IMR-90 (cell line): ENCODE results near the gene TOP2A. TPM values are rescaled to one million over a fixed set of nuclear protein-coding genes. Genes with fewer than 3 reads are reported as not detected.

Experiments used
- ATAC-seq: fragments of 200-7000 bp; cut with Tn5 transposase; 2 replicates; pipeline ENCODE4 v1.9.1; 2020; ENCODE audit warnings: low read depth, mild to moderate bottlenecking, moderate library complexity
- BruUV-seq: library from RNA; stranded (reverse); fragments of 400-500 nt; replicated peaks from 2 replicates; lab custom pipeline; 2021; lab: Mats Ljungman, UMichigan
- CTCF ChIA-PET: fragments of 300-600 bp; formaldehyde crosslinking; extraction: SDS; loops from one replicate; lab custom pipeline; 2021; ENCODE audit warnings: antibody characterized with exemption; lab: Yijun Ruan, JAX
- POLR2A ChIA-PET: fragments of 300-600 bp; sonication (Branson Sonifier 250); formaldehyde crosslinking; loops from one replicate; lab custom pipeline; 2022; ENCODE audit warnings: antibody characterized with exemption; ENCODE audit not compliant: unreplicated experiment; lab: Charles Lee
- DNase-seq: peaks from one replicate; pipeline ENCODE4 v3.0.0; 2013
- H2AFZ ChIP-seq: replicated peaks from 2 replicates; pipeline ENCODE3; 2013; ENCODE audit warnings: low read length, mild to moderate bottlenecking; ENCODE audit not compliant: poor library complexity
- H2AK5ac ChIP-seq: 2 replicates; pipeline ENCODE4 v1.6.1; 2013; ENCODE audit warnings: low read depth, low read length, inconsistent platforms
- H2AK9ac ChIP-seq: replicated peaks from 2 replicates; pipeline ENCODE3; 2013; ENCODE audit warnings: mild to moderate bottlenecking, low read depth, low read length, moderate library complexity; ENCODE audit not compliant: poor library complexity
- H2BK120ac ChIP-seq: 2 replicates; pipeline ENCODE4 v1.6.1; 2013; ENCODE audit warnings: low read depth, low read length, inconsistent platforms
- H2BK15ac ChIP-seq: 3 replicates; pipeline ENCODE4 v1.6.1; 2013; ENCODE audit warnings: low read depth, low read length, inconsistent platforms
- H2BK20ac ChIP-seq: 2 replicates; pipeline ENCODE4 v1.6.1; 2013; ENCODE audit warnings: low read depth, mild to moderate bottlenecking, inconsistent platforms, low read length, moderate library complexity
- H2BK5ac ChIP-seq: 2 replicates; pipeline ENCODE4 v1.6.1; 2013; ENCODE audit warnings: mild to moderate bottlenecking, low read depth, low read length, inconsistent platforms; ENCODE audit not compliant: poor library complexity, severe bottlenecking
- H3K14ac ChIP-seq: replicated peaks from 2 replicates; pipeline ENCODE4 v1.6.1; 2013; ENCODE audit warnings: low read depth, low read length, inconsistent platforms
- H3K18ac ChIP-seq: 2 replicates; pipeline ENCODE4 v1.6.1; 2013; ENCODE audit warnings: low read depth, low read length, control low read depth
- H3K23ac ChIP-seq: 2 replicates; pipeline ENCODE4 v1.6.1; 2013; ENCODE audit warnings: low read depth, low read length, inconsistent platforms
- H3K27ac ChIP-seq: 2 replicates; pipeline ENCODE4 v1.5.1; 2013; ENCODE audit warnings: mild to moderate bottlenecking, control low read depth, low read length; ENCODE audit not compliant: insufficient read depth
- H3K27me3 ChIP-seq: 2 replicates; pipeline ENCODE4 v1.6.1; 2013; ENCODE audit warnings: low read length; ENCODE audit not compliant: control insufficient read depth, insufficient read depth
- H3K36me3 ChIP-seq: 2 replicates; pipeline ENCODE4 v1.6.1; 2013; ENCODE audit warnings: low read length, mixed read lengths; ENCODE audit not compliant: control insufficient read depth, insufficient read depth
- H3K4ac ChIP-seq: 2 replicates; pipeline ENCODE4 v1.6.1; 2013; ENCODE audit warnings: low read depth, low read length, inconsistent platforms
- H3K4me1 ChIP-seq: 2 replicates; pipeline ENCODE4 v1.6.1; 2013; ENCODE audit warnings: low read length, mixed read lengths; ENCODE audit not compliant: control insufficient read depth, insufficient read depth
- H3K4me2 ChIP-seq: 2 replicates; pipeline ENCODE4 v1.6.1; 2013; ENCODE audit warnings: low read depth, mild to moderate bottlenecking, control low read depth, low read length, moderate library complexity
- H3K4me3 ChIP-seq: 2 replicates; pipeline ENCODE4 v1.5.1; 2013; ENCODE audit warnings: low read depth, mild to moderate bottlenecking, control low read depth, low read length, moderate library complexity; ENCODE audit not compliant: insufficient read depth
- H3K56ac ChIP-seq: 2 replicates; pipeline ENCODE4 v1.6.1; 2013; ENCODE audit warnings: low read length, inconsistent platforms; ENCODE audit not compliant: insufficient read depth; ENCODE audit errors: extremely low read depth
- H3K79me1 ChIP-seq, 2 experiments: 2 replicates each; pipeline ENCODE4 v1.6.1; 2013; ENCODE audit warnings: low read length in 2 of 2, inconsistent platforms in 1 of 2, low read depth in 1 of 2
- H3K9ac ChIP-seq: 2 replicates; pipeline ENCODE4 v1.6.1; 2013; ENCODE audit warnings: low read depth, low read length, control low read depth
- H3K9me1 ChIP-seq: 2 replicates; pipeline ENCODE4 v1.6.1; 2013; ENCODE audit warnings: low read length, inconsistent platforms; ENCODE audit not compliant: insufficient read depth
- H3K9me3 ChIP-seq: 2 replicates; pipeline ENCODE4 v1.6.1; 2013; ENCODE audit warnings: low read length; ENCODE audit not compliant: control insufficient read depth, insufficient read depth
- H4K20me1 ChIP-seq: 2 replicates; pipeline ENCODE4 v1.6.1; 2013; ENCODE audit warnings: low read length, inconsistent platforms; ENCODE audit not compliant: insufficient read depth
- H4K5ac ChIP-seq: 2 replicates; pipeline ENCODE4 v1.6.1; 2013; ENCODE audit warnings: mild to moderate bottlenecking, low read depth, low read length, control low read depth
- H4K8ac ChIP-seq, 2 experiments: 2 replicates each; pipeline ENCODE4 v1.6.1; 2013; ENCODE audit warnings: low read depth in 2 of 2, low read length in 2 of 2, control low read depth in 1 of 2, inconsistent platforms in 1 of 2
- H4K91ac ChIP-seq: 2 replicates; pipeline ENCODE4 v1.6.1; 2013; ENCODE audit warnings: low read depth, low read length, inconsistent platforms; ENCODE audit not compliant: insufficient read depth
- CEBPB ChIP-seq: IDR thresholded peaks from 2 replicates; pipeline ENCODE4 v1.6.1; 2012; ENCODE audit warnings: low read depth, low read length, improper control_type of control experiment
- CHD1 ChIP-seq: IDR thresholded peaks from 2 replicates; pipeline ENCODE4 v1.6.1; 2012; ENCODE audit warnings: low read depth, low read length, improper control_type of control experiment
- FOS ChIP-seq: fragments of 150-350 bp; IDR thresholded peaks from 2 replicates; pipeline ENCODE4 v1.6.1; 2016; ENCODE audit warnings: low read depth, low read length
- MAFK ChIP-seq: IDR thresholded peaks from 2 replicates; pipeline ENCODE4 v1.6.1; 2012; ENCODE audit warnings: low read depth, low read length, improper control_type of control experiment
- MAZ ChIP-seq: IDR thresholded peaks from 2 replicates; pipeline ENCODE4 v1.6.1; 2012; ENCODE audit warnings: low read depth, mild to moderate bottlenecking, low read length, improper control_type of control experiment, moderate library complexity, borderline replicate concordance
- RCOR1 ChIP-seq: IDR thresholded peaks from 2 replicates; pipeline ENCODE4 v1.6.1; 2012; ENCODE audit warnings: mild to moderate bottlenecking, low read length, improper control_type of control experiment; ENCODE audit not compliant: insufficient replicate concordance
- WGBS, 2 experiments: methylation state at CpG; one replicate each; pipeline versions ENCODE4 v1.1.5 to v1.1.7; 2013; ENCODE audit warnings: missing lambda C conversion rate in 2 of 2; ENCODE audit not compliant: insufficient read length in 1 of 2; ENCODE audit errors: extremely low coverage in 2 of 2; 5-methylcytosine and 5-hydroxymethylcytosine counted together
- dilution Hi-C: fragments of 300-500 bp; cut with HindIII; formaldehyde crosslinking; loops from one replicate; pipeline ENCODE4 v1.14.3; 2018; ENCODE audit warnings: low sequenced_read_pairs; ENCODE audit not compliant: unreplicated experiment
- in situ Hi-C: fragments of 300-500 bp; cut with MboI; formaldehyde crosslinking; loops from 3 replicates; pipeline ENCODE4 v1.14.3; 2019; ENCODE audit warnings: low sequenced_read_pairs, inconsistent platforms, mixed read lengths
- intact Hi-C: fragments of 100-400 bp; cut with micrococcal nuclease; formaldehyde crosslinking; loops from 2 replicates; pipeline ENCODE4 v1.10.0; 2022
- polyA plus RNA-seq, 3 experiments: library from polyadenylated mRNA; depleted of rRNA; stranded (reverse); fragments of >200 nt; gene quantifications; 2 replicates each; pipeline ENCODE4 v1.2.3, GENCODE V29; 2012; ENCODE audit warnings: low replicate concordance in 1 of 3
- total RNA-seq: library from RNA; depleted of rRNA; stranded (reverse); fragments of >200 nt; gene quantifications from 2 replicates; pipeline ENCODE4 v1.2.3, GENCODE V29; 2012
- TF ChIP-seq, protein P1 (sequence below): fragments of 150-350 bp; IDR thresholded peaks from 2 replicates; pipeline ENCODE4 v1.6.1; 2016; ENCODE audit warnings: low read depth, mild to moderate bottlenecking, low read length, moderate library complexity, borderline replicate concordance
- TF ChIP-seq, protein P2 (sequence below): fragments of 150-350 bp; IDR thresholded peaks from 2 replicates; pipeline ENCODE4 v1.6.1; 2017; ENCODE audit warnings: mild to moderate bottlenecking, antibody characterized with exemption, low read length, low read depth

Gene TOP2A
- total and polyA plus RNA-seq, 2 of the 4 experiments (the other 2 are of a cell fraction): 43.4 to 68.5 TPM

DNA sequence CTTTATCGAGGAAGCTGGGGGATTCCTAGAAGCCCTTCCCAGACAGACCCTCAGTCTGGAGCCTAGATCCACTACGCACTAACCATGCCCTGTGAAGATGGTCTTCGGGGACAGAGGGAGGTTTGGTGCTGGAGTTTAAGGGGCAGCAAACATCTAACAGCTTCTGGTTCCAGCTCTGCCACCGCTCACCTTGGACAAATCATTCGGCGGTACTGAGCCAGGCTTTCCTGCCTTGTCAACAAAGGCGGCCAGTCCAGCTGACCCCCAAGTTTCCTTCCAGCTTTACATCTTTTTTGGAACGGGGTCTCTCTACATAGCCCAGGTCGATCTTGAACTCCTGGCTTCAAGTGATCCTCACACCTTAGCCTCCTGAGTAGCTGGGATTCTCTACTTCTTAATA lies 52.8 kb downstream of the TOP2A start:
- Histone ChIP-seq H3K9me3 (no peaks in the 10 kb centered on the region), H3K56ac (no peak overlapping the region), H3K4me2 (no peak overlapping the region), H2BK5ac (no peak overlapping the region), H3K9ac (no peak overlapping the region), H4K8ac (no peak overlapping the region), H2BK15ac (no peak overlapping the region), H3K4me1 (peaks cover 4% of the 10 kb centered on the region; the same call in 1 of the 2 replicates), H2AK9ac (peak overlapping the region; percentile 50), H2AFZ (no peak overlapping the region), H3K79me1 (peaks cover 0 to 7% of the 10 kb centered on the region in 2 experiments; a peak in 1 of 4 replicates), H3K23ac (no peak overlapping the region), H3K18ac (no peak overlapping the region), H3K27ac (no peak overlapping the region), H4K5ac (no peak overlapping the region), H3K27me3 (no peaks in the 10 kb centered on the region), H3K36me3 (no peaks in the 10 kb centered on the region), H2AK5ac (no peak overlapping the region), H3K4ac (no peak overlapping the region), H3K14ac (no peak overlapping the region), H4K20me1 (no peaks in the 10 kb centered on the region), H2BK120ac (no peak overlapping the region), H3K4me3 (no peak overlapping the region), H3K9me1 (no peaks in the 10 kb centered on the region; the same call in 1 of the 2 replicates), H4K91ac (no peak overlapping the region), H2BK20ac (no peak overlapping the region)
- BruUV-seq: no TSS peak
- in situ Hi-C loops (loop anchor here (5.0 to 25.0 kb wide), 3 partner anchors 167 to 1297 kb away; partner anchors contain the start of genes KRT27 and KRT28), intact Hi-C loops (loop anchor here (10.0 kb wide), 1 partner anchor 430 kb away; the partner anchor contains the start of gene KRT28), dilution Hi-C loops (no loop called here)
- ChIA-PET POLR2A (interaction anchor here (0.6 to 1.0 kb wide), 3 partner anchors 20 to 164 kb away, joined by 3 to 5 read pairs (median 4); no protein-coding TSS in a partner anchor), CTCF (interaction anchor here (0.6 to 1.9 kb wide), 2 partner anchors 18 to 168 kb away, joined by 3 to 9 read pairs; no protein-coding TSS in a partner anchor)
- no peak for DNase-seq
- TF ChIP-seq MAZ (no peak), CEBPB (no peak), MAFK (no peak), RCOR1 (no peak), FOS (no peak), CHD1 (no peak)
- TF ChIP-seq, protein P1, sequence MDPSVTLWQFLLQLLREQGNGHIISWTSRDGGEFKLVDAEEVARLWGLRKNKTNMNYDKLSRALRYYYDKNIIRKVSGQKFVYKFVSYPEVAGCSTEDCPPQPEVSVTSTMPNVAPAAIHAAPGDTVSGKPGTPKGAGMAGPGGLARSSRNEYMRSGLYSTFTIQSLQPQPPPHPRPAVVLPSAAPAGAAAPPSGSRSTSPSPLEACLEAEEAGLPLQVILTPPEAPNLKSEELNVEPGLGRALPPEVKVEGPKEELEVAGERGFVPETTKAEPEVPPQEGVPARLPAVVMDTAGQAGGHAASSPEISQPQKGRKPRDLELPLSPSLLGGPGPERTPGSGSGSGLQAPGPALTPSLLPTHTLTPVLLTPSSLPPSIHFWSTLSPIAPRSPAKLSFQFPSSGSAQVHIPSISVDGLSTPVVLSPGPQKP: no peak
- TF ChIP-seq, protein P2, sequence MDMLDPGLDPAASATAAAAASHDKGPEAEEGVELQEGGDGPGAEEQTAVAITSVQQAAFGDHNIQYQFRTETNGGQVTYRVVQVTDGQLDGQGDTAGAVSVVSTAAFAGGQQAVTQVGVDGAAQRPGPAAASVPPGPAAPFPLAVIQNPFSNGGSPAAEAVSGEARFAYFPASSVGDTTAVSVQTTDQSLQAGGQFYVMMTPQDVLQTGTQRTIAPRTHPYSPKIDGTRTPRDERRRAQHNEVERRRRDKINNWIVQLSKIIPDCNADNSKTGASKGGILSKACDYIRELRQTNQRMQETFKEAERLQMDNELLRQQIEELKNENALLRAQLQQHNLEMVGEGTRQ: no peak
- 96% methylated on average over 3 of the region's 9 CpGs; no CpG with 5 or more reads in 1 of the 2 experiments for WGBS, 2 experiments
- no peak for ATAC-seq
